ENCODE data around the gene TSEN34.
"Not testable (repeated sequence)": the region's sequence is repeated elsewhere in the genome, so short reads cannot be mapped to it uniquely, and the experiment has no call there.

TSEN34 gene

DNA sequence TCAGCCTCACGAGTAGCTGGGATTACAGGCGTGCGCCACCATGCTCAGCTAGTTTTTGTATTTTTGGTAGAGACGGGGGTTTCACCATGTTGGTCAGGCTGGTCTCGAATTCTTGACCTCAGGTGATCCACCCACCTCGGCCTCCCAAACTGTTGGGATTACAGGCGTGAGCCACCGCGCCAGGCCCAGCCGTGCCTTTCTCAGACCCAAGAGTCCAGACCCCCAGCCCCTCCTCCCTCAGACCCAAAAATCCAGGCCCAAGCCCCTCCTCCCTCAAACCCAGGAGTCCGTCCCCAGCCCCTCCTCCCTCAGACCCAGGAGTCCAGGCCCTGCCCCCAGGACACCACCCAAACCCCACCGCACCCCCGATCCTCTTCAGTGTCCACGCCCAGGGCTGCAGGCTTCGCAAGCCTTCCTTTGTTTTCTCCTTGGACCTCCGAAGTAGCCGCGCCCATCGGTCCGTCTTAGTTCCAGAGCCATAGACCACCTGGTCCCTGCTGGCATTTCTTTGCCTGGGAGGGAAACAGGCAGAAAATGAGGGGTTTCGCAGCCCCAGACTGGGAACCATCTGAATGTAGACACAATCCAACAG lies 21.9 kb upstream of the TSEN34 start:
- TF ChIP-seq, protein P1, sequence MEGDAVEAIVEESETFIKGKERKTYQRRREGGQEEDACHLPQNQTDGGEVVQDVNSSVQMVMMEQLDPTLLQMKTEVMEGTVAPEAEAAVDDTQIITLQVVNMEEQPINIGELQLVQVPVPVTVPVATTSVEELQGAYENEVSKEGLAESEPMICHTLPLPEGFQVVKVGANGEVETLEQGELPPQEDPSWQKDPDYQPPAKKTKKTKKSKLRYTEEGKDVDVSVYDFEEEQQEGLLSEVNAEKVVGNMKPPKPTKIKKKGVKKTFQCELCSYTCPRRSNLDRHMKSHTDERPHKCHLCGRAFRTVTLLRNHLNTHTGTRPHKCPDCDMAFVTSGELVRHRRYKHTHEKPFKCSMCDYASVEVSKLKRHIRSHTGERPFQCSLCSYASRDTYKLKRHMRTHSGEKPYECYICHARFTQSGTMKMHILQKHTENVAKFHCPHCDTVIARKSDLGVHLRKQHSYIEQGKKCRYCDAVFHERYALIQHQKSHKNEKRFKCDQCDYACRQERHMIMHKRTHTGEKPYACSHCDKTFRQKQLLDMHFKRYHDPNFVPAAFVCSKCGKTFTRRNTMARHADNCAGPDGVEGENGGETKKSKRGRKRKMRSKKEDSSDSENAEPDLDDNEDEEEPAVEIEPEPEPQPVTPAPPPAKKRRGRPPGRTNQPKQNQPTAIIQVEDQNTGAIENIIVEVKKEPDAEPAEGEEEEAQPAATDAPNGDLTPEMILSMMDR (IDR thresholded peaks at IDR 0.05; ENCODE audit: low read depth, low read length, missing control alignments): no peak
- no peak for DNase-seq (ENCODE audit: extremely low read depth, low read depth)
- H3K4me3 ChIP-seq (replicated peaks; ENCODE audit: low read depth, low read length): no peak overlapping the region

DNA sequence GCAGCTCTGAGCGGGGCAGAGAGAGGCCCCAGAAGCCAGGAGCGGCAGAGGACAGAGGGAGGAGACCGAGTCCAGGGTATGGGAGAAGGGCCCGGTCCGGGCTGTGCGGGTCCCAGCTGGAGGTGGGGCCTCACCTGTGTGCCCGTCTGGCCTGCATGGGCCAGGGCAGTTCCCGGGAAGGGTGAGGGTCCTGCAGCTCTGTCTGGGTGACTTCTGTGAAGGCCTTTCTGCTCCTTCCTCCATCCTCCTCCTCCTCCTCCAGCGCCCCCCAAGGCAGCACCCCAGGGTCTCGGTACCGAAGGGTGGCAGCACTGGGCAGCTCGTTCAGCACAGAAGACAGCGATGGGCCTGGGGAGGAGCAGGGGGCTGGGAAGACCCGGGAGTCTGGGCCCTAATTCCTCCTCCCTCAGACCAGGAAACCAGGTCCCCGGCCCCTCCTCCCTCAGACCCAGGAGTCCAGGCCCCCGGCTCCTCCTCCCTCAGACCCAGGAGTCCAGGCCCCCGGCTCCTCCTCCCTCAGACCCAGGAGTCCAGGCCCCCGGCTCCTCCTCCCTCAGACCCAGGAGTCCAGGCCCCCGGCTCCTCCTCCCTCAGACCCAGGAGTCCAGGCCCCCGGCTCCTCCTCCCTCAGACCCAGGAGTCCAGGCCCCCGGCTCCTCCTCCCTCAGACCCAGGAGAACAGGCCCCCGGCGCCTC lies 19.2 kb upstream of the TSEN34 start:
- DNase-seq (ENCODE audit: extremely low read depth, low read depth); H3K4me3 ChIP-seq (replicated peaks; ENCODE audit: low read depth, low read length): not testable (repeated sequence)

DNA sequence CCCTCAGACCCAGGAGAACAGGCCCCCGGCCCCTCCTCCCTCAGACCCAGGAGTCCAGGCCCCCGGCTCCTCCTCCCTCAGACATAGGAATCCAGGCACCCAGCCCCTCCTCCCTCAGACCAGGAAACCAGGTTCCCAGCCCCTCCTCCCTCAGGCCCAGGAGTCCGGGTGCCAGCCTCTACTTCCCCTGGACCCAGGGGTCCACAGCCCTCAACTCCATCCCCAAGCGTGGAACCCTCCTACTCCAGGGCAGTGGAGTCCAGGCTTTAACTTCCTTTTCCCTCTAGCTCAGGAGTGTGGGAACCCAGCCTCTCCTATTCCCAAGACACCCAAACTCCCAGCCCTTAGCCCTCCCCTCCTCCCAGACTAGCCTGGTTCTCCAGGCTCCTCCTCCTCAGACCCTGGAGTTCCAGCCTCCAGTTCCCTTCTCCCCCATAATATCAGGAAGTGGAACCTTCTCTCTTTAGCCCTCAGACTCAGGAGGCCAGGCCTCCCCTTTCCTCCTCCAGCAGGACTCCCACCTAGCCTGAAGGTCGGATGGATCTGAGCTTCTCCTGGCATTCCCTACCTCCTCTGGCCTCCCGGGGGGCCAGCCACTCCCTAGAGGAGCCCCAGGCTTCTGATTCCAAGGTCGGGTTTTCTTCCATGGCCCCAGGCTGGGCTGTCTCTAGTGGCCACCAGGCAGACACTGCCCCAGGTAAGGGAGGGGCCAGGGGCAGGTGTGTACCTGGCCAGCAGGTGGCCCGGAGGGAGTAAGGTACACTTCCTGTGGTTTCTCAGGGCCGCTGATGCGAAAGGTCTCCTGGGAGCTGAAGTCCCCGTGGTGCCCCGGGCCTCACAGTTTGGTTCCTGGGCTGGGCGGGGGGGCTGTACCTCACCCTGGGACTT lies 18.4 kb upstream of the TSEN34 start, which contains the start of gene TMC4:
TSS of gene TMC4 (minus strand) at position 690 of the 888 bp plus-strand sequence. CDS start at position 647, 43 bp downstream.
- TF ChIP-seq, protein P1 (IDR thresholded peaks at IDR 0.05; ENCODE audit: low read depth, low read length, missing control alignments): no peak
- DNase-seq (ENCODE audit: extremely low read depth, low read depth): no peak
- H3K4me3 ChIP-seq (replicated peaks; ENCODE audit: low read depth, low read length): no peak within 1 kb of the TSS

DNA sequence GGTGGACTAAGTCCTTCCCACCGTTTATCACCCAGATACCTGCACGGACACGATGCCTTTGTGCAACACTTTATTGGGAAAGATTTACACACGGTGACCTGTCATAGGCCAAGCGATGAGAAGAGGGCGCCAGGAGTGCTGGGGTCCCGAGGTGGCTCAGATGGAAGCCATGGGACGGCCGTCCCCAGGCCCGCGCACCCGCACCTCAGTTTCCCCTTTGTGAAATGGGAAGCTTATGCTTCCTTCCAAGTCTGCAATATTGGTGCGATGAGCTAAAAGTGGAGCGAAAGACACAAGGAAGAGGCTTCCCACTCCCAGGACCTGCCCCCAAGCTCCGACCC lies 17.8 kb upstream of the TSEN34 start:
- H3K4me3 ChIP-seq (replicated peaks; ENCODE audit: low read depth, low read length): no peak overlapping the region
- no peak for DNase-seq (ENCODE audit: extremely low read depth, low read depth)
- TF ChIP-seq, protein P1 (IDR thresholded peaks at IDR 0.05; ENCODE audit: low read depth, low read length, missing control alignments): no peak

DNA sequence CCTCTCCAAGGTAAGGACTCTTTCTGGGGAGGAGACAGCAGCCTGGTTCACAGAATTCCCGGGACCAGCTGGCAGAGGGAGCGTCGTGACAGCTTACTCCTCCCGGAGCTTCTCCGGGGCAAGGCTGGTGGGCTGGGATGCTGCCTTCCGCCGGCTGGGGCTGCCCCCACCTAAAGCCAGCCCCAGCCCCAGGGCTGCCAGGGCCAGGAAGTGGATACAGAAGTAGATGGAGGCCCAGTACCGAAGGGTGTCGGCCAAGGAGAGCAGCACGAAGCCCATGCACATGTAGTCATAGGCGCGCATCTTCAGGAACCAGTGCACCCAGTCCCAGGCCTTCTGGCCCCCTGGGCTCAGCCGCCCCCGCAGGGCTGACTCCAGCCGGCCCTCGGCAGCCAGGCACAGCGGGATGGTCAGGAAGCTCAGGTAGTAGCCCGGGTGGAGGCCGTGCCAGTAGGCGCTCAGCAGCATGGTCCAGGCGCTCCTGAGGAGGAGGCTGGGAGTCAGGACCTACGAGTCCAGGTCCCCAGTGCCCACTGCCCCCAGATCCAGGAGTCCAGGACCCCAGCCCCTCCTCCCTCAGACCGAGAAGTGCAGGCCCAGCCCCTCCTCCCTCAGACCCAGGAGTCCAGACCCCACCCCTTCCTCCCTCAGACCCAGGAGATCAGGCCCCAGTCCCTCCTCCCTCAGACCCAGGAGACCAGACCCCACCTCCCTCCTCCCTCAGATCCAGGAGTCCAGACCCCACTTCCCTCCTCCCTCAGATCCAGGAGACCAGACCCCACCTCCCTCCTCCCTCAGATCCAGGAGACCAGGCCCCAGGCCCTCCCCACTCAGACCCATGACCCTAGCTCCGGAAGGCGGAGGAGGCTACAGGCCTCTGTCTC lies 16.9 kb upstream of the TSEN34 start:
- TF ChIP-seq, protein P1 (IDR thresholded peaks at IDR 0.05; ENCODE audit: low read depth, low read length, missing control alignments): no peak
- no peak for DNase-seq (ENCODE audit: extremely low read depth, low read depth)
- H3K4me3 ChIP-seq (replicated peaks; ENCODE audit: low read depth, low read length): no peak overlapping the region

DNA sequence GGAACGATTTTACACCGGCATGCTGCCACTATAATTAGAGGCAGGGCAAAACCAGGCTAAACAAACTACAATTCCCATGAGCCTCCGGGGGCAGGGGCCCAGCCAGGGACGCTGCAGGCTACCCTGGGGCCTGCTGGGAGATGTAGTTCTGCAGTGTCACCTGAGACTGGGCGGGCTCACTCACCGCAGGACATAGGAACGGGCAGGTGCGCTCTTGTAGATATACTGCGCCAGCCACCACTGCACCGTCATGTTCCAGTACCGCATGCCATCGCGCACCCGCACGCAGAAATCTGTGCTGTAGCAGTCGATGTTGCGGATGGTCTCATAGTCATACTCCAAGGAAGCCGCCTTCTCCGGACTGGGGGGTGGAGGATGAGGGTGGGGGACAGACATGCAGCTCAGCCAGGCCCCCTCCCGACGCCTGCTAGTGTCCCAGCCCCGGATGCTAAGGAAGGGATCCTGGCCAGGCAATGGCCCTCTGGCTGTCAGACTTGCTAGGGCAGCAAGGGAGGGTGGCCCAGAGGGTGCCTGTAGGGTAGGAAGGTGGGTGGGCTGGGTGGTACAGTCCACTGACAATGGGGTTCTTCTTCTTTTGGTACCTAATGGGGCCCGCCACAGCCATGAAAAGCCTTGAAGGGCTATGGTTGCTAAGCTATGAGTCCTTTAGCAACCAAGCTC lies 12.4 kb upstream of the TSEN34 start:
- H3K4me3 ChIP-seq (replicated peaks; ENCODE audit: low read depth, low read length): no peak overlapping the region
- DNase-seq (ENCODE audit: extremely low read depth, low read depth): no peak
- TF ChIP-seq, protein P1 (IDR thresholded peaks at IDR 0.05; ENCODE audit: low read depth, low read length, missing control alignments): no peak
